NCI-H510A treated with DMSO at 0.1 percent for 48 hours (cell line): ENCODE measurements around the gene TPGS2.
"Not testable (repeated sequence)": the region's sequence is repeated elsewhere in the genome, so short reads cannot be mapped to it uniquely, and the experiment has no call there.

ENCODE experiments used
- DNase-seq: peaks from one replicate; lab custom pipeline; 2025; lab: John Stamatoyannopoulos, UW

TPGS2 gene

GRCh38 chr18:36775396-36775795, 53.4 kb downstream of the TPGS2 start:
- DNase-seq = no peak

GRCh38 chr18:36772241-36772723, 56.5 kb downstream of the TPGS2 start:
- DNase-seq = no peak

- no peak for DNase-seq
Measured at GRCh38 chr18:36771245-36771644, 57.6 kb downstream of the TPGS2 start.

GRCh38 chr18:36770315-36770946, 58.4 kb downstream of the TPGS2 start:
- no peak for DNase-seq

GRCh38 chr18:36769611-36770314, 59.0 kb downstream of the TPGS2 start:
- no peak for DNase-seq

GRCh38 chr18:36769172-36769571, 59.6 kb downstream of the TPGS2 start:
- no peak for DNase-seq

GRCh38 chr18:36766836-36767235, 62.0 kb downstream of the TPGS2 start:
- DNase-seq = no peak

- DNase-seq = not testable (repeated sequence)
Measured at GRCh38 chr18:36762965-36763364, 65.8 kb downstream of the TPGS2 start.

GRCh38 chr18:36762074-36762473, 66.7 kb downstream of the TPGS2 start:
- DNase-seq = no peak

- DNase-seq = no peak
Measured at GRCh38 chr18:36761186-36761698, 67.6 kb downstream of the TPGS2 start.

- no peak for DNase-seq
Measured at GRCh38 chr18:36760598-36760997, 68.2 kb downstream of the TPGS2 start.

- no peak for DNase-seq
Measured at GRCh38 chr18:36759167-36759776, 69.5 kb downstream of the TPGS2 start.

- no peak for DNase-seq
Measured at GRCh38 chr18:36758623-36759022, 70.2 kb downstream of the TPGS2 start.

- no peak for DNase-seq
Measured at GRCh38 chr18:36757991-36758390, 70.8 kb downstream of the TPGS2 start.

GRCh38 chr18:36757081-36757480, 71.7 kb downstream of the TPGS2 start:
- DNase-seq = peak; percentile 85

GRCh38 chr18:36756242-36756641, 72.6 kb downstream of the TPGS2 start:
- no peak for DNase-seq

- DNase-seq = no peak
Measured at GRCh38 chr18:36752929-36753865, 75.6 kb downstream of the TPGS2 start.

GRCh38 chr18:36745219-36745975, 83.4 kb downstream of the TPGS2 start:
- DNase-seq = no peak

- no peak for DNase-seq
Measured at GRCh38 chr18:36744261-36744876, 84.4 kb downstream of the TPGS2 start.
